ENCODE data around the gene C20orf173. TPM values are rescaled to one million over a fixed set of nuclear protein-coding genes. Genes with fewer than 3 reads are reported as not detected.

C20orf173 gene
- total RNA-seq (ENCODE audit: low replicate concordance), result not detected in 2 replicates

GRCh38 chr20:35529552-35529951 is at the start of gene C20orf173:
Gene C20orf173, minus strand, starts transcription at chr20:35529652. Its CDS starts 279 bp downstream, at chr20:35529373.

GRCh38 chr20:35541783-35542662 is 12.6 kb upstream of the C20orf173 start, which contains the start of gene ERGIC3:
Gene ERGIC3, plus strand, starts transcription at chr20:35542078. Its CDS starts 20 bp downstream, at chr20:35542098.

Other genes with a start within 250 kb of the C20orf173 start
- 108 and 184 TPM in 2 replicates for gene EIF6, start 244.9 kb downstream of the C20orf173 start, total RNA-seq (ENCODE audit: low replicate concordance)
- gene FAM83C, start 237.2 kb downstream of the C20orf173 start, total RNA-seq (ENCODE audit: low replicate concordance), result not detected in 2 replicates
- gene UQCC1, start 117.7 kb downstream of the C20orf173 start, total RNA-seq (ENCODE audit: low replicate concordance), result 25.5 and 34.3 TPM in 2 replicates
- gene GDF5, start 91.4 kb downstream of the C20orf173 start, total RNA-seq (ENCODE audit: low replicate concordance), result 1.8 and 12.8 TPM in 2 replicates
- 16.4 and 38.3 TPM in 2 replicates for gene CEP250, start 74.1 kb downstream of the C20orf173 start, total RNA-seq (ENCODE audit: low replicate concordance)
- 358 and 938 TPM in 2 replicates for gene ERGIC3, start 12.4 kb upstream of the C20orf173 start, total RNA-seq (ENCODE audit: low replicate concordance)
- 3.5 and 17.3 TPM in 2 replicates for gene SPAG4, start 86.2 kb upstream of the C20orf173 start, total RNA-seq (ENCODE audit: low replicate concordance)
- 160 and 220 TPM in 2 replicates for gene CPNE1, start 135.2 kb upstream of the C20orf173 start, total RNA-seq (ENCODE audit: low replicate concordance)
- 15.6 and 30.8 TPM in 2 replicates for gene RBM12, start 135.2 kb upstream of the C20orf173 start, total RNA-seq (ENCODE audit: low replicate concordance)
- gene NFS1, start 169.7 kb upstream of the C20orf173 start, total RNA-seq (ENCODE audit: low replicate concordance), result 17.8 and 21.7 TPM in 2 replicates
- gene ROMO1, start 169.8 kb upstream of the C20orf173 start, total RNA-seq (ENCODE audit: low replicate concordance), result 254 and 437 TPM in 2 replicates
- 279 and 325 TPM in 2 replicates for gene RBM39, start 212.6 kb upstream of the C20orf173 start, total RNA-seq (ENCODE audit: low replicate concordance)
- gene PHF20, start 242.4 kb upstream of the C20orf173 start, total RNA-seq (ENCODE audit: low replicate concordance), result 15.8 and 19.1 TPM in 2 replicates

Data from smooth muscle cell of the coronary artery (primary cell).